Ovary (tissue), 9 donors: Measurements from ENCODE around the gene ARNT2. TPM values are rescaled to one million over a fixed set of nuclear protein-coding genes. Genes with fewer than 3 reads are reported as not detected.
"Not testable (repeated sequence)": the region's sequence is repeated elsewhere in the genome, so short reads cannot be mapped to it uniquely, and the experiment has no call there.

ENCODE experiments used
- DNase-seq, 5 donors: peaks; one replicate each; pipeline ENCODE4 v3.0.0-alpha.2; 2019 to 2020
- H3K27ac ChIP-seq, 2 donors: fragments of 200-600 bp; one replicate each; pipeline versions ENCODE4 v1.5.1 to v1.8.0; 2019 to 2022
- H3K27me3 ChIP-seq: fragments of 200-600 bp; one replicate; pipeline ENCODE4 v1.8.0; 2022
- H3K36me3 ChIP-seq: fragments of 200-600 bp; sonication (generic); one replicate; pipeline ENCODE4 v1.5.1; 2019
- H3K4me1 ChIP-seq: one replicate; pipeline ENCODE4 v1.8.1; 2013; ENCODE audit warnings: mild to moderate bottlenecking, moderate library complexity; ENCODE audit not compliant: insufficient read depth
- H3K4me3 ChIP-seq: fragments of 200-600 bp; sonication (generic); one replicate; pipeline ENCODE4 v1.5.1; 2017
- H3K9me3 ChIP-seq, 2 donors: fragments of 200-600 bp in 1 of 2; sonication (generic) in 1 of 2; one replicate each; pipeline versions ENCODE4 v1.5.1 to v1.8.1; 2013 to 2019; ENCODE audit warnings: mild to moderate bottlenecking in 1 of 2, moderate library complexity in 1 of 2
- EP300 ChIP-seq: sonication (generic); formaldehyde crosslinking; IDR thresholded peaks from one replicate; pipeline ENCODE4 v1.6.1; 2017; ENCODE audit warnings: antibody characterized with exemption
- POLR2A ChIP-seq: fragments of 450-650 bp; IDR thresholded peaks from one replicate; pipeline ENCODE4 v1.6.1; 2017; ENCODE audit warnings: antibody characterized with exemption, mild to moderate bottlenecking, moderate library complexity
- WGBS, 3 donors: extraction: QIAGEN DNeasy Blood & Tissue Kit in 1 of 3; methylation state at CpG; one replicate each; pipeline versions ENCODE4 v1.1.5 to v1.1.7; 2013 to 2017; 5-methylcytosine and 5-hydroxymethylcytosine counted together
- intact Hi-C, 4 donors: fragments of 100-400 bp; cut with DNase I; formaldehyde crosslinking; loops; one replicate each; pipeline versions ENCODE4 v1.11.0 to v1.15.1; 2022 to 2023
- polyA plus RNA-seq, 2 donors: library from polyadenylated mRNA; stranded (reverse); fragments of 200-250 nt in 1 of 2; fragments of 350-450 nt in 1 of 2; fragmentation: Illumina TruSeq in 1 of 2; extraction: RNeasy Lipid Tissue Mini Kit (QIAGEN cat#74804) in 1 of 2; gene quantifications; one replicate each; pipeline ENCODE4 v1.2.3, GENCODE V29; 2013 to 2014
- total RNA-seq, 7 donors: library from RNA; depleted of rRNA in 2 of 7; stranded (reverse); fragments of >200 nt in 2 of 7; fragmentation: NEBNext Ultra II Directional in 3 of 7; extraction: Animal tissue kit (Norgen Biotek cat#: 25700) in 3 of 7; gene quantifications; one replicate each; pipeline versions ENCODE4 v1.1.0 to v1.2.4, GENCODE V29; 2016 to 2023
- TF ChIP-seq, protein P1 (sequence below), 3 donors: fragments of 450-650 bp in 2 of 3; fragments of 200-600 bp in 1 of 3; IDR thresholded peaks; one replicate each; pipeline versions ENCODE4 v1.5.1 to v1.8.0; 2016 to 2022; ENCODE audit warnings: antibody characterized with exemption in 3 of 3, mild to moderate bottlenecking in 1 of 3
- donor health status: DM: no; HTN: no; CAD: no; lungs with moderate emphysema.
- donor health status: DM: no; HTN: no; CAD: no.
- donor health status: Bipolar disorder and iron deficiency.
- donor health status: DM: yes; HTN: yes; CAD: no.
- donor health status: DM: no; HTN: no; CAD: no.
- donor health status: DM: yes; HTN: yes; CAD: no.

ARNT2 gene
- total and polyA plus RNA-seq, 9 donors = 11.0 to 20.5 (median 16.2) TPM

DNA sequence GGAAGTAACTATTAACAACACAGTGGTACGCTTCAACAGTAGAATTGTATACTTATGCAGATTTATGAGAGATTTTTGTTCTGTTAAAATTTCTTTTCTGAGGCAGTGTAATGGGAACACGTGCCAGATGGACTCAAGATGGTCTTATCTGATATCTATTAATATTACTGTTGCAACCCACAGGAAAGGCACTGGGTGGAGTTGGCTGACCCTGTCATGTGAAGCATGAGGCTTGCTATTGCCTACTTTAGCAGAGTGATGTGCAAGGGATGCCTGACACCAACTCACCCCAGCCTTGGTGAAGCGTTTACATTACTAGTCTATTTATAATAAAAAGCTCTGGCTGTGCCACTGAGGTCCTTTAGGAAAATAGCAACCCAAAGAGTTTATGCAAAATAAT lies 19.8 kb upstream of the ARNT2 start:
- H3K4me3 ChIP-seq = no peak overlapping the region
- no peak for DNase-seq
- H3K4me1 ChIP-seq = no peaks in the 10 kb centered on the region
- H3K27me3 ChIP-seq = no peaks in the 10 kb centered on the region
- H3K27ac ChIP-seq = no peak overlapping the region
- 48 to 57% (median 54%) methylated on average over 3 of the region's 3 CpGs for WGBS, 3 donors
- no peaks in the 10 kb centered on the region for H3K36me3 ChIP-seq
- no peaks in the 10 kb centered on the region for H3K9me3 ChIP-seq
- intact Hi-C loops = no loop called here
- TF ChIP-seq POLR2A = no peak

DNA sequence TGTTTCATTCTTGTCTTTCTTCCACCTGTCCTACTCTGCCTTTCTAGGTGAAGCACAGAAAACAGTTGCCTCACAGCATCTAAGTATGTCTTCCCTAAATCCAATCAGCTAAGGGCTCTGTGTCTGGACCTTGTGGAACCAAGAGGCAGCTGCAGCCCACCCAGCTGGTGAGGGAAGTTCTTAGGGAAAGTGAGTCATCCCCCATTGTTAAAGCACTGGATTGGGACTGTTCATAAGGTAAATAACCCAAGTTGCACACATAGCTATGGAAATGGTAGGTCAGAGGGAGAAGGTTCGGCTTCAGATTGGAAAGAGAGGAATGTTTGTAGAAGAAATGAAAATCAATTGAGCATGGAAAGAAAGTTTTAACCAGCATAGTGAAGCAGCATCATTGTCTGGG lies 18.0 kb upstream of the ARNT2 start:
- WGBS, 3 donors = 91 to 97% (median 94%) methylated on average over 1 of the region's 1 CpG

DNA sequence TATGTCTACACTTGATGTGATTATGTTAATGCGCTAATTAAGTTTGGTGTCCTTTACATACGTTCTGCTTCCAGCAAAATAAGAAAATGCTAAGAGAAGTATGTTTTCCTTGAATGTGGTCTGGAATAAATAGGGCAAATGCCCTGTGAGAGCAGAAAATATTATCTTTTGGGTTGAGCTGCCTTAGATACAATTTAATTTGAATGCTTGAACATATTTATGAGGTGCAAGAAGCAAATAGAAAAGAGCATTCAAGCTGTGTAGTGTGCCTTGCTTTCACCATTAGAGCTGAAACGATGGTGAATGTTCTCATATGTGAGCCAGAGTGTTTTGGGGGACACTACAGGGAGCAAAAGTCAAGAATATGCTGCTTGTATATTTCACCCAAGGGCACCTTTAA lies 15.9 kb upstream of the ARNT2 start:
- no peak for TF ChIP-seq POLR2A
- TF ChIP-seq, protein P1, sequence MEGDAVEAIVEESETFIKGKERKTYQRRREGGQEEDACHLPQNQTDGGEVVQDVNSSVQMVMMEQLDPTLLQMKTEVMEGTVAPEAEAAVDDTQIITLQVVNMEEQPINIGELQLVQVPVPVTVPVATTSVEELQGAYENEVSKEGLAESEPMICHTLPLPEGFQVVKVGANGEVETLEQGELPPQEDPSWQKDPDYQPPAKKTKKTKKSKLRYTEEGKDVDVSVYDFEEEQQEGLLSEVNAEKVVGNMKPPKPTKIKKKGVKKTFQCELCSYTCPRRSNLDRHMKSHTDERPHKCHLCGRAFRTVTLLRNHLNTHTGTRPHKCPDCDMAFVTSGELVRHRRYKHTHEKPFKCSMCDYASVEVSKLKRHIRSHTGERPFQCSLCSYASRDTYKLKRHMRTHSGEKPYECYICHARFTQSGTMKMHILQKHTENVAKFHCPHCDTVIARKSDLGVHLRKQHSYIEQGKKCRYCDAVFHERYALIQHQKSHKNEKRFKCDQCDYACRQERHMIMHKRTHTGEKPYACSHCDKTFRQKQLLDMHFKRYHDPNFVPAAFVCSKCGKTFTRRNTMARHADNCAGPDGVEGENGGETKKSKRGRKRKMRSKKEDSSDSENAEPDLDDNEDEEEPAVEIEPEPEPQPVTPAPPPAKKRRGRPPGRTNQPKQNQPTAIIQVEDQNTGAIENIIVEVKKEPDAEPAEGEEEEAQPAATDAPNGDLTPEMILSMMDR (IDR thresholded peaks at IDR 0.05) = no peak
- TF ChIP-seq EP300 = no peak
- no peaks in the 10 kb centered on the region for H3K9me3 ChIP-seq
- no peaks in the 10 kb centered on the region for H3K27me3 ChIP-seq
- H3K27ac ChIP-seq = no peak overlapping the region
- DNase-seq = no peak
- no peaks in the 10 kb centered on the region for H3K4me1 ChIP-seq
- H3K36me3 ChIP-seq = no peaks in the 10 kb centered on the region
- intact Hi-C loops = no loop called here
- 67 to 93% (median 87%) methylated on average over 3 of the region's 3 CpGs for WGBS, 3 donors
- H3K4me3 ChIP-seq = no peak overlapping the region

More for the DNA sequence above, 18.0 kb upstream of the ARNT2 start:
- intact Hi-C loops = no loop called here
- Histone ChIP-seq H3K4me3 (no peak overlapping the region), H3K9me3 (no peaks in the 10 kb centered on the region), H3K36me3 (no peaks in the 10 kb centered on the region), H3K4me1 (no peaks in the 10 kb centered on the region), H3K27ac (no peak overlapping the region), H3K27me3 (no peaks in the 10 kb centered on the region)
- TF ChIP-seq POLR2A (no peak), EP300 (no peak)
- TF ChIP-seq, protein P1 (IDR thresholded peaks at IDR 0.05) = no peak
- DNase-seq = no peak

DNA sequence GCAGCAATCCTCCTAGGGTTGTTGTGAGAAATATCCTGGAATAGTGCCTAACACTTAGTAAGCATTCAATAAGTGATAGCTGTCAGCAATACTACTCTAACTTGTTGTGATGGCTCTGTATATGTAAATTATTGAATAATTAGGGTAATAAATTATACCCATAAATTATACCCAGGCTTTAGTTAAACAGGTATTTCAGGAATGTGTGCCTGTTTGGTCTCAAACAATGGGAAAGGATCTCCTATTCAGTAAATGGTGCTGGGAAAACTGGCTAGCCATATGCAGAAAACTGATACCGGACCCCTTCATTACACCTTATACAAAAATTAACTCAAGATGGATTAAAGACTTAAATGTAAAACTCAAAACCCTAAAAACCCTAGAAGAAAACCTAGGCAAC lies 14.8 kb upstream of the ARNT2 start:
- no peak for DNase-seq
- no peak for TF ChIP-seq POLR2A
- TF ChIP-seq EP300 = no peak
- TF ChIP-seq, protein P1 (IDR thresholded peaks at IDR 0.05) = no peak
- Histone ChIP-seq H3K9me3 (no peaks in the 10 kb centered on the region), H3K27me3 (no peaks in the 10 kb centered on the region), H3K36me3 (no peaks in the 10 kb centered on the region), H3K4me3 (no peak overlapping the region), H3K4me1 (no peaks in the 10 kb centered on the region), H3K27ac (no peak overlapping the region)
- 55 to 91% (median 82%) methylated on average over 1 of the region's 1 CpG for WGBS, 3 donors
- intact Hi-C loops = no loop called here

DNA sequence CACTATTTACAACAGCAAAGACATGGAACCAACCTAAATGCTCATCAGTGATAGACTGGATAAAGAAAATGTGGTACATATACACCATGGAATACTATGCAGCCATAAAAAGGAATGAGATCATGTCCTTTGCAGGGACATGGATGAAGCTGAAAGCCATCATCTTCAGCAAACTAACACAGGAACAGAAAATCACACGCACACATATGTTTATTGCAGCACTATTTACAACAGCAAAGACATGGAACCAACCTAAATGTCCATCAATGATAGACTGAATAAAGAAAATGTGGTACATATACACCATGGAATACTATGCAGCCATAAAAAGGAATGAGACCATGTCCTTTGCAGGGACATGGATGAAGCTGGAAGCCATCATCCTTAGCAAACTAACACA lies 13.2 kb upstream of the ARNT2 start:
- intact Hi-C loops, H3K27me3 ChIP-seq: not testable (repeated sequence)
- WGBS, 3 donors = 95 to 100% (median 100%) methylated on average over 1 of the region's 1 CpG

DNA sequence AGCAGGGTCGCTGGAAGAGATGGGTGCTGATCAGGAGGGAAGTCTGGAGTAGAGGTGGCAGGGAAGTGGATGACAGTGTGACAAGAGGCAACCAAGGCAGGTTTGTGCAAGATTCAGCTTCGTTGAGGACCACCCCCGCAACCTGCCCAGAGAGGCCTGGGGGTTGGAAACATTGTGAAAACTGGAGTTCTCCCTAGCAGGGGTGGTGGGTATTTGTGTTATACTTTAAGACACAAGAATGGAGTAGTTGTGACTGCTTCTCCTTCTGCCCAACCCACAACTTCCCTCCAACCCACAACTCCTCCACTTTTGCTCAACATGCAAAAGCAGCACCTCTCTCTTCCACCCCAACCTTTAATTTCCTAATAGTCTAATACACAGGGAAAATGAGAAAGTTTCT lies 8.6 kb upstream of the ARNT2 start:
- Histone ChIP-seq H3K4me3 (no peak overlapping the region), H3K36me3 (no peaks in the 10 kb centered on the region), H3K27ac (no peak overlapping the region), H3K9me3 (no peaks in the 10 kb centered on the region), H3K27me3 (no peaks in the 10 kb centered on the region), H3K4me1 (no peaks in the 10 kb centered on the region)
- TF ChIP-seq EP300 (no peak), POLR2A (no peak)
- TF ChIP-seq, protein P1 (IDR thresholded peaks at IDR 0.05) = no peak
- 89 to 91% (median 91%) methylated on average over 3 of the region's 3 CpGs for WGBS, 3 donors
- intact Hi-C loops = no loop called here
- DNase-seq = no peak

More for the DNA sequence above, 13.2 kb upstream of the ARNT2 start:
- H3K36me3 ChIP-seq, H3K27ac ChIP-seq, H3K4me1 ChIP-seq, H3K9me3 ChIP-seq, H3K4me3 ChIP-seq, DNase-seq: not testable (repeated sequence)
